ENCODE data around the gene ARHGAP27. TPM values are rescaled to one million over a fixed set of nuclear protein-coding genes. Genes with fewer than 3 reads are reported as not detected.

The ARHGAP27 gene
- total and polyA plus RNA-seq, 2 of the 4 experiments (the other 2 are of a cell fraction): under 0.01 to 0.89 TPM

DNA sequence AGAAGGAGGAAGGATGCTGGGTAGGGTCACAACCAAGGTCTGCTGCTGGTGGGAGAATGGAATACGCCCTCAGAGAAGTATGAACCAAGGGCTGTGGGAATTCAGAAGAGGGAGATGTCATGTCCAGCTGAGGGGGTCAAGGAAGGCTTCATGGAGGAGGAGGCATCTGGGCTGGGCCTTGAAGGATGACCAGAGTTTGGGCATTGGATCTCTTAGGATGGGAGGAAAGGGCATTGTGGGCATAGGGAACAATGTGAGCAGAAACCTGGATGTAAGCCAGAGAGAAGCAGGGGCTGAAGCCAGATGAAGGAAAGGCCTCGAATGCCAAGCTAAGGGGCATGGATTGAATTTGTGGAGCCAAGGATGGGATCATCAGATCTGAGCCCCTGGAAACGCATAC lies 66.6 kb downstream of the ARHGAP27 start:
- peaks cover 23% of the 10 kb centered on the region for H3K4me1 ChIP-seq (ENCODE audit: control insufficient read depth, insufficient read depth, low read length)
- no peak overlapping the region; the same call in 1 of the 2 replicates for H3K23ac ChIP-seq (ENCODE audit: low read depth, low read length)
- H2BK120ac ChIP-seq (ENCODE audit: low read depth, low read length): peak overlapping the region; percentile 76
- H3K36me3 ChIP-seq (ENCODE audit: control insufficient read depth, insufficient read depth, low read length): no peaks in the 10 kb centered on the region
- peaks cover 2% of the 10 kb centered on the region; the same call in 1 of the 2 replicates for H3K9me3 ChIP-seq (ENCODE audit: control insufficient read depth, insufficient read depth, low read length)
- H3K14ac ChIP-seq (replicated peaks; ENCODE audit: low read depth, low read length): peak overlapping the region; percentile 19; the same call in 1 of the 2 replicates
- H3K4me3 ChIP-seq (ENCODE audit: insufficient read depth, low read depth, low read length): no peak overlapping the region
- in situ Hi-C loops (cut with MboI; ENCODE audit: low sequenced_read_pairs): no loop called here
- H3K4ac ChIP-seq (ENCODE audit: low read depth, low read length): peak overlapping the region; percentile 83
- no peak overlapping the region for H3K56ac ChIP-seq (ENCODE audit: extremely low read depth, insufficient read depth, low read length)
- peaks cover 6% of the 10 kb centered on the region for H3K9me1 ChIP-seq (ENCODE audit: insufficient read depth, low read length)
- no peaks in the 10 kb centered on the region for H4K20me1 ChIP-seq (ENCODE audit: insufficient read depth, low read length)
- H3K9ac ChIP-seq (ENCODE audit: low read depth, low read length): no peak overlapping the region
- H2BK5ac ChIP-seq (ENCODE audit: low read depth, low read length, poor library complexity, severe bottlenecking): no peak overlapping the region
- intact Hi-C loops (cut with micrococcal nuclease): no loop called here
- WGBS, 2 experiments (ENCODE audit: extremely low coverage in 2 of 2, insufficient read length in 1 of 2): 46% methylated on average over 1 of the region's 3 CpGs; no CpG with 5 or more reads in 1 of the 2 experiments
- no peak overlapping the region for H3K27ac ChIP-seq (ENCODE audit: insufficient read depth, low read length)
- H2AK9ac ChIP-seq (replicated peaks; ENCODE audit: low read depth, low read length, poor library complexity): no peak overlapping the region
- H4K8ac ChIP-seq (ENCODE audit: low read depth in 2 of 2, low read length in 2 of 2): peak overlapping the region; percentile 2 to 49; a peak in 2 of 4 replicates
- ChIA-PET POLR2A (ENCODE audit: unreplicated experiment) (no interaction called here), CTCF (no interaction called here)
- H3K18ac ChIP-seq (ENCODE audit: low read depth, low read length): peak overlapping the region; percentile 69
- TF ChIP-seq MAZ (IDR thresholded peaks at IDR 0.05; ENCODE audit: borderline replicate concordance, low read depth, low read length): no peak
- no peak for TF ChIP-seq CEBPB (IDR thresholded peaks at IDR 0.05; ENCODE audit: low read depth, low read length)
- TF ChIP-seq RFX5 (IDR thresholded peaks at IDR 0.05; ENCODE audit: low read depth, low read length): no peak
- no peak for TF ChIP-seq CHD1 (IDR thresholded peaks at IDR 0.05; ENCODE audit: low read depth, low read length)
- no peak for TF ChIP-seq POLR2A (IDR thresholded peaks at IDR 0.05; ENCODE audit: low read depth, low read length)
- TF ChIP-seq RAD21 (IDR thresholded peaks at IDR 0.05; ENCODE audit: low read length): no peak
- no peak for TF ChIP-seq BHLHE40 (IDR thresholded peaks at IDR 0.05; ENCODE audit: low read depth, low read length)
- no peak for TF ChIP-seq MAFK (IDR thresholded peaks at IDR 0.05; ENCODE audit: low read depth, low read length)
- TF ChIP-seq SMC3 (IDR thresholded peaks at IDR 0.05; ENCODE audit: low read depth, low read length): no peak
- H2AFZ ChIP-seq (replicated peaks; ENCODE audit: low read length, poor library complexity): no peak overlapping the region
- peak overlapping the region; percentile 92 for H2AK5ac ChIP-seq (ENCODE audit: low read depth, low read length)
- no TSS peak for BruUV-seq (replicated peaks)
- DNase-seq: no peak
- no peak overlapping the region for H3K4me2 ChIP-seq (ENCODE audit: low read depth, low read length)
- peak overlapping the region; percentile 79 for H2BK20ac ChIP-seq (ENCODE audit: low read depth, low read length)
- H4K91ac ChIP-seq (ENCODE audit: insufficient read depth, low read depth, low read length): peak overlapping the region; percentile 90
- H3K27me3 ChIP-seq (ENCODE audit: control insufficient read depth, insufficient read depth, low read length): no peaks in the 10 kb centered on the region
- H2BK15ac ChIP-seq (ENCODE audit: low read depth, low read length): peak overlapping the region; percentile 96; the same call in 1 of the 3 replicates
- dilution Hi-C loops (cut with HindIII; ENCODE audit: low sequenced_read_pairs, unreplicated experiment): no loop called here
- ATAC-seq (ENCODE audit: low read depth): no peak
- H4K5ac ChIP-seq (ENCODE audit: low read depth, low read length): peak overlapping the region; percentile 67; the same call in 1 of the 2 replicates
- 0 out of 4 replicates have a peak, but pooled peaks cover 0 to 5% of the 10 kb centered on the region in 2 experiments for H3K79me1 ChIP-seq (ENCODE audit: low read depth in 1 of 2, low read length in 2 of 2)

Measured in IMR-90 (cell line).